GM10248 (cell line): ENCODE data around the gene SLC30A3.

Experiments used
- CTCF ChIA-PET: fragments of 300-600 bp; sonication (Branson Sonifier 250); formaldehyde crosslinking; extraction: SDS; loops from one replicate; lab custom pipeline; 2021; ENCODE audit warnings: antibody characterized with exemption; lab: Yijun Ruan, JAX
- POLR2A ChIA-PET: fragments of 350-650 bp; sonication (Branson Sonifier 250); formaldehyde crosslinking; extraction: SDS; loops from one replicate; lab custom pipeline; 2020; ENCODE audit warnings: antibody characterized with exemption; lab: Yijun Ruan, JAX
- DNase-seq: peaks from one replicate; pipeline ENCODE4 v3.0.0; 2012; ENCODE audit errors: extremely low spot score
- CTCF ChIP-seq: IDR thresholded peaks from 2 replicates; pipeline ENCODE4 v1.5.1; 2012; ENCODE audit warnings: mild to moderate bottlenecking, low read depth; ENCODE audit errors: extremely low read depth, missing control alignments, control extremely low read depth

The SLC30A3 gene

GRCh38 chr2:27262379-27263286, at the start of gene SLC30A3:
Gene SLC30A3, minus strand, starts transcription at chr2:27263047. Its CDS starts 141 bp downstream, at chr2:27262906.
- peak; percentile 90 for DNase-seq
- POLR2A ChIA-PET = interaction anchor here (0.6 kb wide), 1 partner anchor 9 kb away, joined by 5 read pairs; no protein-coding TSS in a partner anchor
- no peak for TF ChIP-seq CTCF
- CTCF ChIA-PET = interaction anchor here (0.6 to 6.8 kb wide), 5 partner anchors 12 to 166 kb away, joined by 3 to 99 read pairs (median 4); partner anchors contain the start of genes DNAJC5G and TRIM54

- no peak for DNase-seq
- POLR2A ChIA-PET = no interaction called here
- no peak for TF ChIP-seq CTCF
- CTCF ChIA-PET = interaction anchor here (1.5 to 3.7 kb wide), 4 partner anchors 9 to 33 kb away, joined by 7 to 15 read pairs (median 10); partner anchors contain the start of gene MPV17
Observed at GRCh38 chr2:27312152-27312551, 49.3 kb upstream of the SLC30A3 start.

GRCh38 chr2:27309651-27310050, 46.8 kb upstream of the SLC30A3 start:
- TF ChIP-seq CTCF = no peak
- DNase-seq = no peak
- ChIA-PET POLR2A (no interaction called here), CTCF (interaction anchor here (0.9 to 3.7 kb wide), 2 partner anchors 10 to 31 kb away, joined by 3 to 14 read pairs; no protein-coding TSS in a partner anchor)

GRCh38 chr2:27308359-27308881, 45.6 kb upstream of the SLC30A3 start, which contains the start of gene UCN:
Gene UCN, minus strand, starts transcription at chr2:27308445. Its CDS starts 550 bp downstream, at chr2:27307895.
- no peak for DNase-seq
- POLR2A ChIA-PET = no interaction called here
- CTCF ChIA-PET = interaction anchor here (3.7 kb wide), 1 partner anchor 30 kb away, joined by 14 read pairs; no protein-coding TSS in a partner anchor
- no peak for TF ChIP-seq CTCF

- CTCF ChIA-PET = no interaction called here
- POLR2A ChIA-PET = no interaction called here
- DNase-seq = no peak
- TF ChIP-seq CTCF = no peak
Observed at GRCh38 chr2:27307545-27308358, 44.9 kb upstream of the SLC30A3 start.

- no peak for DNase-seq
- ChIA-PET CTCF (no interaction called here), POLR2A (no interaction called here)
- TF ChIP-seq CTCF = no peak
Observed at GRCh38 chr2:27307287-27307544, 44.4 kb upstream of the SLC30A3 start.
